ENCODE data around the gene CSRP2.

CSRP2 gene

DNA sequence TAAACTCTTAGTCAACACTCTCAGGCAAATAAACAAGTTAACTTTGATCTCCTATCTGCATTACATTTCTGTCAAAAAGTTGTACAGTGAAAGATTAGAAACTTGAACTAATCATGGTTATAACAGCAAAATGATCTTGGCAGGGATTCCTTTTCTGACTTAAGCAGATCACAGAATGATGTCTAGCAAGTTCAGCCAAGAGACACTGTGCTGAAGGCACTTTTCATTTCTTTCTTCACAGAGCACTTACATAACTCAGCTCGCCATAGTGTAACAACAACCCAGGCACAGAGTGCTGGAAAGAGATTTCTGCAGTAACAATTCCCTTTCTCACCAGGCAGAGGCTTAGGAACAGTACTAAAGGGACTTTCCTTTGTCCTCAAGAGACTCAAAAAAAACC lies 19.6 kb upstream of the CSRP2 start:
- no peak for TF ChIP-seq EZH2phosphoT487 (IDR thresholded peaks at IDR 0.05; ENCODE audit: borderline replicate concordance, low read length)
- TF ChIP-seq, protein P1, sequence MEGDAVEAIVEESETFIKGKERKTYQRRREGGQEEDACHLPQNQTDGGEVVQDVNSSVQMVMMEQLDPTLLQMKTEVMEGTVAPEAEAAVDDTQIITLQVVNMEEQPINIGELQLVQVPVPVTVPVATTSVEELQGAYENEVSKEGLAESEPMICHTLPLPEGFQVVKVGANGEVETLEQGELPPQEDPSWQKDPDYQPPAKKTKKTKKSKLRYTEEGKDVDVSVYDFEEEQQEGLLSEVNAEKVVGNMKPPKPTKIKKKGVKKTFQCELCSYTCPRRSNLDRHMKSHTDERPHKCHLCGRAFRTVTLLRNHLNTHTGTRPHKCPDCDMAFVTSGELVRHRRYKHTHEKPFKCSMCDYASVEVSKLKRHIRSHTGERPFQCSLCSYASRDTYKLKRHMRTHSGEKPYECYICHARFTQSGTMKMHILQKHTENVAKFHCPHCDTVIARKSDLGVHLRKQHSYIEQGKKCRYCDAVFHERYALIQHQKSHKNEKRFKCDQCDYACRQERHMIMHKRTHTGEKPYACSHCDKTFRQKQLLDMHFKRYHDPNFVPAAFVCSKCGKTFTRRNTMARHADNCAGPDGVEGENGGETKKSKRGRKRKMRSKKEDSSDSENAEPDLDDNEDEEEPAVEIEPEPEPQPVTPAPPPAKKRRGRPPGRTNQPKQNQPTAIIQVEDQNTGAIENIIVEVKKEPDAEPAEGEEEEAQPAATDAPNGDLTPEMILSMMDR (IDR thresholded peaks at IDR 0.05; ENCODE audit: low read depth, low read length, poor library complexity, severe bottlenecking): no peak
- Histone ChIP-seq H3K27ac (ENCODE audit: low read depth, low read length) (no peak overlapping the region), H3K79me2 (ENCODE audit: control insufficient read depth, low read length) (no peaks in the 10 kb centered on the region), H4K20me1 (ENCODE audit: control insufficient read depth, insufficient read depth, low read depth, low read length) (no peaks in the 10 kb centered on the region), H3K9me2 (replicated peaks; ENCODE audit: control insufficient read depth, low read length) (no peaks in the 10 kb centered on the region), H3K4me1 (ENCODE audit: control insufficient read depth, low read length) (no peaks in the 10 kb centered on the region), H3K9me3 (ENCODE audit: control insufficient read depth, insufficient read depth, low read length) (no peaks in the 10 kb centered on the region), H3F3A (ENCODE audit: control insufficient read depth, insufficient read depth) (no peaks in the 10 kb centered on the region), H3K4me2 (ENCODE audit: low read length) (no peak overlapping the region), H3K4me3 (ENCODE audit: low read length) (no peak overlapping the region), H3K27me3 (ENCODE audit: control insufficient read depth, low read length) (no peaks in the 10 kb centered on the region), H3K36me3 (ENCODE audit: control insufficient read depth, low read length) (no peaks in the 10 kb centered on the region)

DNA sequence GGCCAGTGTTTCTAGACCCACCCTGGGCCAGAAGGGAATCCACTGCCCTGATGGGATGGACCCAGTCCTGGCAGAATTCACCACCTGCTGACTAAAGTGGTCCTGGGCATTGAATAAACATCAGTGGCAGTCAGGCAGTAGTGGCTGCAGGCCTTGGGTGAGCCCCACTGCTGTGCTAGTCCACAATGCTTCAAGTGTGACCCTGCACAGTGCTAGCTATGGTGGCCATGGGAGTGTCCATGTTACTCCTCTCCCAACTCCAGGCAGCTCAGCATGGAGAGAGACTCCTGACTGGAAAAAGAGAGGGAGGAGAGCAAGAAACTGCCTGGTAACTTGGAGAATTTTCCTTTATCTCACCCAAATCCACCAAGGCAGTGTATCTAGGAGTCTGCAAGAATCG lies 17.5 kb upstream of the CSRP2 start:
- no peaks in the 10 kb centered on the region for H3K9me2 ChIP-seq (replicated peaks; ENCODE audit: control insufficient read depth, low read length)
- no peaks in the 10 kb centered on the region for H3K4me1 ChIP-seq (ENCODE audit: control insufficient read depth, low read length)
- H3K9me3 ChIP-seq (ENCODE audit: control insufficient read depth, insufficient read depth, low read length): no peaks in the 10 kb centered on the region
- H3F3A ChIP-seq (ENCODE audit: control insufficient read depth, insufficient read depth): no peaks in the 10 kb centered on the region
- no peak overlapping the region for H3K27ac ChIP-seq (ENCODE audit: low read depth, low read length)
- no peaks in the 10 kb centered on the region for H4K20me1 ChIP-seq (ENCODE audit: control insufficient read depth, insufficient read depth, low read depth, low read length)
- H3K4me2 ChIP-seq (ENCODE audit: low read length): no peak overlapping the region
- no peak overlapping the region for H3K4me3 ChIP-seq (ENCODE audit: low read length)
- no peaks in the 10 kb centered on the region for H3K36me3 ChIP-seq (ENCODE audit: control insufficient read depth, low read length)
- no peaks in the 10 kb centered on the region for H3K79me2 ChIP-seq (ENCODE audit: control insufficient read depth, low read length)
- TF ChIP-seq, protein P1 (IDR thresholded peaks at IDR 0.05; ENCODE audit: low read depth, low read length, poor library complexity, severe bottlenecking): no peak
- no peak for TF ChIP-seq EZH2phosphoT487 (IDR thresholded peaks at IDR 0.05; ENCODE audit: borderline replicate concordance, low read length)
- H3K27me3 ChIP-seq (ENCODE audit: control insufficient read depth, low read length): no peaks in the 10 kb centered on the region

DNA sequence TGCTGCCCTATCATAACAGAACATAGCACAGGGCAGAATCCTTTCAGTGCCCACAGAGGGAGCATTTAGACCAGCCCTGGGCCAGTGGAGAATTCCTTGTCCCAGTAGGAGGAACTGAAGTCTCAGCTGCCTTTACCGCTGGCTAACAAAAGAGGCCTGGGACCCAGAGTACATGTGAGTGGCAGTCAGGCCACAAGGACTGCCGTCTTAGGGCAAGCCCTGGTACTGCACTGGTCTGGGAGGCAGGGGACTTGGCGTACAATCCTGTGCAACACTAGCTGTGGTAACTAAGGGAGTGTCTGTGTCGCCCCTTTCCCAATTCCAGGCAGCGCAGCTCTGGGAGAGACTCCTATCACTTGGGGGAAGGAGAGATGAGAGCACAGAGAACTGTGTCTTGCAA lies 17.0 kb upstream of the CSRP2 start:
- Histone ChIP-seq H3F3A (ENCODE audit: control insufficient read depth, insufficient read depth) (no peaks in the 10 kb centered on the region), H3K4me1 (ENCODE audit: control insufficient read depth, low read length) (no peaks in the 10 kb centered on the region), H3K79me2 (ENCODE audit: control insufficient read depth, low read length) (no peaks in the 10 kb centered on the region), H4K20me1 (ENCODE audit: control insufficient read depth, insufficient read depth, low read depth, low read length) (no peaks in the 10 kb centered on the region), H3K4me3 (ENCODE audit: low read length) (no peak overlapping the region), H3K4me2 (ENCODE audit: low read length) (no peak overlapping the region), H3K9me3 (ENCODE audit: control insufficient read depth, insufficient read depth, low read length) (no peaks in the 10 kb centered on the region), H3K9me2 (replicated peaks; ENCODE audit: control insufficient read depth, low read length) (no peaks in the 10 kb centered on the region), H3K36me3 (ENCODE audit: control insufficient read depth, low read length) (no peaks in the 10 kb centered on the region), H3K27ac (ENCODE audit: low read depth, low read length) (no peak overlapping the region), H3K27me3 (ENCODE audit: control insufficient read depth, low read length) (no peaks in the 10 kb centered on the region)
- no peak for TF ChIP-seq EZH2phosphoT487 (IDR thresholded peaks at IDR 0.05; ENCODE audit: borderline replicate concordance, low read length)
- TF ChIP-seq, protein P1 (IDR thresholded peaks at IDR 0.05; ENCODE audit: low read depth, low read length, poor library complexity, severe bottlenecking): no peak

DNA sequence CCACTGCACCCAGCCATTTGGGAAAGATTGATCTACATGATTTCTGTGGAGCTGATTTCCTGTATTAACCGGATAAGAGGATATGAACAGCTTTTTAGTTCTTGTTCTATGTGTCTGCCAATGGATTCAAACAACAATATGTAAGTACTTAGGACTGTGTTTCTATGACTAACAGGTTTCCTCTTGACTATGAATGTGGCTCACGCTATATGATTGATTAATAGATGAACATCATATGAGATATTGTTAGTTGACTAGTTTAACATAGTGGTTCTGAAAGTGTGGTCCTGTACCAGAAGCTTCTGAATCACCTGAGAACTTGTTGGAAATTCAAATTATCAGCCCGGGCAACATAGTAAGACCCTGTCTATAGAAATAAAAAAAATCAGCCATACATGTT lies 12.8 kb upstream of the CSRP2 start:
- no peaks in the 10 kb centered on the region for H3K9me3 ChIP-seq (ENCODE audit: control insufficient read depth, insufficient read depth, low read length)
- TF ChIP-seq, protein P1 (IDR thresholded peaks at IDR 0.05; ENCODE audit: low read depth, low read length, poor library complexity, severe bottlenecking): no peak
- TF ChIP-seq EZH2phosphoT487 (IDR thresholded peaks at IDR 0.05; ENCODE audit: borderline replicate concordance, low read length): no peak
- H3K9me2 ChIP-seq (replicated peaks; ENCODE audit: control insufficient read depth, low read length): no peaks in the 10 kb centered on the region
- no peaks in the 10 kb centered on the region for H3F3A ChIP-seq (ENCODE audit: control insufficient read depth, insufficient read depth)
- H3K4me2 ChIP-seq (ENCODE audit: low read length): no peak overlapping the region
- no peaks in the 10 kb centered on the region for H4K20me1 ChIP-seq (ENCODE audit: control insufficient read depth, insufficient read depth, low read depth, low read length)
- no peak overlapping the region for H3K4me3 ChIP-seq (ENCODE audit: low read length)
- H3K4me1 ChIP-seq (ENCODE audit: control insufficient read depth, low read length): no peaks in the 10 kb centered on the region
- no peaks in the 10 kb centered on the region for H3K27me3 ChIP-seq (ENCODE audit: control insufficient read depth, low read length)
- no peaks in the 10 kb centered on the region for H3K36me3 ChIP-seq (ENCODE audit: control insufficient read depth, low read length)
- H3K27ac ChIP-seq (ENCODE audit: low read depth, low read length): no peak overlapping the region
- H3K79me2 ChIP-seq (ENCODE audit: control insufficient read depth, low read length): no peaks in the 10 kb centered on the region
